UCSD-AML1 (cell line): ENCODE results near the gene TAS2R3.
"Not testable (repeated sequence)": the region's sequence is repeated elsewhere in the genome, so short reads cannot be mapped to it uniquely, and the experiment has no call there.

ENCODE experiments used
- DNase-seq: peaks from one replicate; lab custom pipeline; 2025; ENCODE audit not compliant: unreplicated experiment; lab: John Stamatoyannopoulos, UW

TAS2R3 gene, protein sequence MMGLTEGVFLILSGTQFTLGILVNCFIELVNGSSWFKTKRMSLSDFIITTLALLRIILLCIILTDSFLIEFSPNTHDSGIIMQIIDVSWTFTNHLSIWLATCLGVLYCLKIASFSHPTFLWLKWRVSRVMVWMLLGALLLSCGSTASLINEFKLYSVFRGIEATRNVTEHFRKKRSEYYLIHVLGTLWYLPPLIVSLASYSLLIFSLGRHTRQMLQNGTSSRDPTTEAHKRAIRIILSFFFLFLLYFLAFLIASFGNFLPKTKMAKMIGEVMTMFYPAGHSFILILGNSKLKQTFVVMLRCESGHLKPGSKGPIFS

DNA sequence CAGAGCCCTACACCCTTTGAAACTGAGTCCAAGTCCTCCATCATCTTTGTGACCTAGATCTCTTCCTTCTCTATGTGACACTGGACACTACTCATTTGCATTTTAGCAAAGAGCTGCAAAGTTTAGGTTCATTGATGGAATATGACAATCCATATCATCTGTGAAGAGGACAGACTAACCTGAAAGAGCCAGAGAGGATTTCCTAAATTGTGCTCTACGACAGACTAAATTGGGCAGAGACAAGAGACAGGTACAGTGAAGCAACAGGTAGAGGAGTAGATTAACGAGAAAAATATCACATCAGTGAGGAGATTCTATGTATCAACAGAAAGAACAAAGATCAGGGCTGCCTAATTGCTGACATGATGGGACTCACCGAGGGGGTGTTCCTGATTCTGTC is at the start of gene TAS2R3:
TAS2R3 (plus strand) TSS at position 301 of the 400 bp plus-strand sequence; CDS start at position 363, 62 bp downstream.
- no peak for DNase-seq

DNA sequence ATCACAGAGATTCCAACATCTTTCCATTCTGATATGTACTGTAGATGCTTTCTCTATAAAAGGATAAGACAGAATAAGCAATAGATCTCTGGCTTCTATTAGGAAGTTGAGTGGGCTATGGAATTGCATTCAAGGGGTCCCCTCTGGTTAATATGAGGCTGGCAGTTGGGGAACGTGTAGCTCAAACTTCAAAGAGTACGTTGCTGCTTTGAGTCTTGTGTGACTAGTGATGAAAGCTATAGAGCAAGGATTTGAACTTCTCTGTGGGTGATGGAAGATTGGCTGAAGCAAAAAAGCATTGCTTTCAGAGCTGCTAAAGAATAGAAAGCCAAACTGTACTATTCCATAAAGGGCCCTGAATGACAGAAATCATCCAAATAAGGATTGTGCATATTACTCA is 49.3 kb upstream of the TAS2R3 start:
- DNase-seq: no peak

DNA sequence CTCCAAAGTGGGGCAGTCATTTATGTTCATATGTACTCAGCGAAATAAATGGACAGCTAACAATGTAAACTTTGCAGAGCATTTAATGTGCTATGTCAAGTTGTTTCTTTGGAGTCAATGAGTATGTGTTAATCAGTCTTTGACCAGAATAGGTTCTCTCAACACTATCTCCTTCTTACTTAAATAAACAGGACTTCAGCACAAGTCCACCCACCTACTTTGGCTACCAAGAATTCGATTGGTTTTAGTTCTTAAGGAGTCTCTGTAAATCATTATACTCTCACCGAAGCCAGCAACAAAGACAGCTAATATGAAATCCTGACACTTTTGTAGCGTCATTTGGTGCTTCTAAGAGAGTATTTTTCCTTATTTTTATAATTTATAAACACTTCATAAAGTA is 48.9 kb upstream of the TAS2R3 start:
- no peak for DNase-seq

DNA sequence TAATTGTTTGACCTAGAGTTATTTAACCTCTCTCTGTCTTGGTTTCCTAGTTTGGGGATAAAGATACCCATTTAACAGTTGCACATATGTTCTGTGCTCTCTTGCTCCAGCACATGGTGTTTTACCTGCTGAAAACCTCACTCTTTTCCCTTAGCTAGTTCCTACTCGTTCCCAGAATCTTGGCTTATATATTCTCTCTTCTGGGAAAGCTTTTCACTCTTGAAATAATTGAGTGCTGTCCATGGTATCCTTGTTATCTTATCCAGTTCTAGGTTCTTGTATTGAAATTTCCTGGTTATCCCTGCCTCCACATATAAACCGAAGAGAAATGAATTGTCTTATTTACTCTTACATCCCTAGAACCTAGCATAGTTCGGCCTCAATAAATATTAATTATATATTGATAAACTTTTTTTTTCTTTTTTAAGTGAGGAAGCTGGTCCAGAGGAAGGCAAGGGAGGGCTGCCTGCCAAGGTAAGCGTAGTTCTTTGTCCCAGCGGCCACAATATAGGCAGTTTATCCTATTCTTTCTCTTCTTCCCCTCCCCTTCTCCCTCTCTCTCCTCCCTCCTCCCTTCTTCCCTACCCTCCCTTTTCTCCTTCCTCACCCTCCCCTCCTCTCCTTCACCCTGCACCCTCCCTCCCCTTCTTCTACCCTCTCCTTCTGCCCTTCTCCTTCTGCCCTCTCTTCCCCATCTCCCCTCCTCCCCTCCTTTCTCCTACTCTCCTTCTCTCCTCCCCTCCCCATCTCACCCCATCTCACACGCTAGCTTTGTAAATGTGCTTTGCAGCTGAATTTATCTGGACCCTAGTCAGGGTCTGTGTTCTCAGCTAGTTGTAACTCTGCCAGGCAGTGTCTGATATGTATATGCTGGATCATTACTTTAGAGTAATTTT is 47.9 kb upstream of the TAS2R3 start:
- DNase-seq: no peak

DNA sequence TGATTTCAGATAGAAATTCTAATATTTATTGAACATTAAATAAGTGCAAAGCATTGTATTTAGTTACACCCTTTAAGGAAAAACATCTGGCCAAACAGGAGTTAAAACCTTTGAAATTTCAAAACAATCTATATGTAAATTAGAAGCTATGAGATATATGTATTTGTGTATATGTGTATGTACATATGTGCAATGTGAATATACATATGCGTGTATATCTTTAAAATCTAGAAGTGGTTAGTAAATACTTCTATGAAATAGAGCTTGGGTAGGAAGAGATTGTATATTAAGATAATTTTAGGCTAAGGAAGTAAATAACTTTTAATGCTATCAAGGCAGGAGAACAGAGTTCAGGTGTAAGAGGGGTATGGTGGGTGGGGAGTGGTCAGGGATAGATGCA is 46.4 kb upstream of the TAS2R3 start:
- DNase-seq: no peak

DNA sequence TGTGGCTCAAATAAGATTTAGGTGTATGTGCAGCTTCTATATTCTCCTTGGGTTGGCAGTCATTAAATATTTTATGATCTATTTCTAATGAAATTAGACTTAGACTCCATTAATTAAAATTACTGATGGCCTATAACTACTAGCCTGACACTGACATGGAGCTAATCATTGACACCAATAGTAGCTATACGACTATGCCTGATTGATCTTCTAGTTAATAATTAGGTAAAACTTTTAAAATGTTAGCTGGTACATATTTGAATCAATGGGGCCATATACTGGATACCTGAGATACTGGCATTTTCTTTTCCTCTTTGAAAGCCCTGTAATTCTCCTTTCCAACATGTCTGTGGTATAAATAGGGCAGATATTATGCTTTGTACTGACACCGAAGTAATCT is 41.4 kb upstream of the TAS2R3 start:
- DNase-seq: no peak

DNA sequence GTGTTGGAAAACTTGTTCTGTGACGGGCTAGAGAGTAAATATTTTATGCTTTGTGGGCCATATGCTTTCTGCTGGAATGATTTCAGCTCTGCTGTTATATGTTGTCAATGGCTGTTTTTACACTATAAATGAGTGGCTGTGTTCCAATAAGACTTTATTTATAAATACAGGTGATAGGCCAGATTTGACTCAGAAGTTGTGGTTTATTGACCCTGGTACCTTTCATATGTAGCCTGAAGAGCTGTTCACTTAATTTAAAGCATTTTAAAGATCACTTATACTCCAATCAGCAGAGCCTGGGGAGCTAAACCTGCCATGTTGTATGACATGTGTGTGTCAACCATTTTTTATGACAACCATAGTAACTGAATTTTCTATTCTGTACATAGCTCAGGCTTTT is 34.9 kb upstream of the TAS2R3 start:
- no peak for DNase-seq

DNA sequence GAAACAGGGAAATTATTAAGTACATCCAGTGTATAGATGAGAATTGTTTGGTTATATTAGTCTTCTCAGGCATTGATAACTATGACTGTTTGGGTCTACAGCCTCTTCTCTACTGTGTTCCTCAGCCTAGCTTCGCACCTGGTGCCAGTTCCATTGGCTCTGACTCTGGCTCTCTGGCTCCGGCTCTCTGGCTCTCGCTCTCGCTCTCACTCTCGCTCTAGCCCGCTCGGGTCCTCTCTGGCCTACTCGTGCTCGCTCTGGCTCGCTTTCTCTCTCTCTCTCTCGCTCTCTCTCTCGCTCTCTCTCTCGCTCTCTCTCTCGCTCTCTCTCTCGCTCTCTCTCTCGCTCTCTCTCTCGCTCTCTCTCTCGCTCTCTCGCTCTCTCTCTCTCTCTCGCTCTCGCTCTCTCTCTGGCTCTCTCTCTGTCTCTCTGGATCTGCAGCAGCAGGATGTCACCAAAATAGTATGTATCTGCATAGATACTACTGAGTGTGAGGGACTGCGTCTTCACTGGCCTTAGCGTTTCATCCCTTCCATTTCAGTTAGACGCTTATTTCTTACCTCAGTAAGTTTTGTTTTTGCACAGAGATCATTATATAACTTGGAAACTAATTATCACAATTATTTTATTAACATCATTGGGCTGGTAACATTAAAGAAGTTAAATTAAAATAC is 32.3 kb upstream of the TAS2R3 start:
- DNase-seq: no peak

DNA sequence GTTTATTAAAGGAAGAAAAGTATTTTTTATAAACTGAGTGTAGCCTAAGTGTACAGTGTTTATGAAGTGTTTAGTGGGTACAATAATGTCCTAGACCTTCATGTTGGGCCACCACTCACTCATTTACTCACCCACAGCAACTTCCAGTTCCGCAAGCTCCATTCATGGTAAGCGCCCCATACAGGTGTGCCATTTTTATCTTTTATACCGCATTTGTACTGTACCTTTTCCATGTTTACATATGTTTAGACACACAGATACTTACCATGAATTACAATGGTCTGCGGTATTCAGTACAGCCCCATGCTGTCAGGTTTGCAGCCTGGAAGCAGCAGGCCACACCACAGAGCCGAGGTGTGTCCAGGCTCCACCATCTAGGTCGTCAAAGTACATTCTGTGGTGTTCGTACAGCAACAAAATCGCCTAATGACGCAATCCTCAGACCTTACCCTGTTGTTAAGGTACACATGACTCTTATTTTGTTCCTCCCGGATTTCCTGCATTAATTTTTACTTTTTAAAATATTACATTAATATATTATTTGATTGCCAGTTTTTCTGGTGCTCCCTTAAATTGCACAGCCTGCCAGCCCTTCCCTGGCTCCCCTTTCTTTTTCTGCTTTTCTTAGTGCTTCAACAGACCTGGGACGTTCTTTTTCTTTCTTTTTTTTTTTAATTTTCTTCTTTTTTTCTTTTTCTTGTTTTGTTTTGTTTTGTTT is 26.6 kb upstream of the TAS2R3 start:
- peak; percentile 7 for DNase-seq

DNA sequence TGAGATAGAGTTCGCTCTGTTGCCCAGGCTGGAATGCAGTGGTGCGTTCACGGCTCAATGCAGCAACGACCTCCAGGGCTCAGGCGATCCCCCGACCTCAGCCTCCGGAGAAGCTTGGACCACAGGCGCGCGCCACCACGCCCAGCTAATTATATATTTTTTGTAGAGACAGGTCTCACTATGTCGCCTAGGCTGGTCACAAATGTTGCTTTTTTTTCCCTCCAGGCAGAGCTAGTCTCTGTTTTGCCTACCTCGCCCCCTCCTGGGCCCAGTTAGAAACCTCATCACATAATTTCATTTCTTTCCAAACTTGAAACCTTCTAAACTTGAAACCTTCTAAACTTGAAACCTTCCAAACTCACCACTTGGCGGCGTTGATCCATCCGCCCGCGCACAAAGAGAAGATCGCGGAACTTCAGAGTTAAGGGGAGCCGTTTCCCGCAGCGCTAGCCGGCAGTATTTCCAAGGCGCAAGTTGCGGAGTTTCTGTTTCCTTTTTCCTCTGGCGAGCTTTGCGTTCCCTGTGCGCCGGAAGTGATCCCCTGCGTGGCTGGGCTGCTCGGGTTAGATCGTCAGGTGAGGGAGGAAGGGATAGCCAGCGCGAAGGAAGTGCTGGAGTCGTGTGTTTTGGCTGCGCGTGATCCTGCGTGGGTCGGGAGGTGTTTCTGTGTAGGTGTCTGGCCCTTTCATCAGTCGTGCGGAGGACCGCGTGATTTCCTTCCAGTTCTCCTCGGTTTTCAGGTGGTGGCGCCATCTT is 25.9 kb upstream of the TAS2R3 start, which contains the start of gene SSBP1:
SSBP1 (plus strand) TSS at position 523 of the 756 bp plus-strand sequence. CDS start 809 bp downstream, outside the sequence.
- DNase-seq: peak; percentile 85

DNA sequence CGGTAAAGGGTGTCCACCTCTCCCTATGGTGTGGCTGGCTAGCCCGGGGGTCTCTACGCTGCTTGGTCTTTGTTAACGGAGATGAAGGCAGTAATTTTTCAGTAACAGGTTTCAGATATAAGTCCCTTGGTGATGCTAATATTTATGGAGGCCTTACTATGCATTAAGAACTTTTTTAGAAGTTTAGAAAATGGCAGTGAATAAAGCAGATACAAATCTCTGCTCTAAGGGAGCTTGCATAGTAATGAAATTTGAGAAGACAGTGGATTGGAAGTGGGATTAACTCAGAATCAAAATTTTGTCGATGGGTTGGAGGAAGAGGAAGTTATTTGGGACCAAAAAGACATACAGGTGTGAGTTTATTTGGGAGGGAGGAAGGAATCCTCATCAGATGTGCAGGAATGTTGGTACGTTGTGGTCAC is 25.3 kb upstream of the TAS2R3 start:
- DNase-seq: no peak

DNA sequence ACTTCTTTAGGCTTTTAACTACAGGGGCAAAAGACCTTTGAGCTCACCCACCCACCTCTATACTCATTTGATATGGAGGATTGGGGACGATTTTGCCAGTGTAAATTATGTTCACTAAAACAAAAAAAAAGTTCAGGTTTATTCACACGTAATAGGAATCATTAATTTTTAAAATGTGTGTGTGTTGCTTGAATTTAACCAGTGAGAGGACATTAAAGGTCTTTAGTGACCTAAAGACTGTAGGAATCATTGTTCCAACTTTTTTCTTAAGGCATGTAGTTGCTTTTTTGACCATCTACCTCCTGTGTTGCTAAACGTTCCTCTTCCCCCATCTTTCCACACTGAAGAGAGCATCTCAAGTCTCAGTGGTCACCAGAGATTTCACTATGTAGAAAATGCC is 24.6 kb upstream of the TAS2R3 start:
- DNase-seq: no peak

DNA sequence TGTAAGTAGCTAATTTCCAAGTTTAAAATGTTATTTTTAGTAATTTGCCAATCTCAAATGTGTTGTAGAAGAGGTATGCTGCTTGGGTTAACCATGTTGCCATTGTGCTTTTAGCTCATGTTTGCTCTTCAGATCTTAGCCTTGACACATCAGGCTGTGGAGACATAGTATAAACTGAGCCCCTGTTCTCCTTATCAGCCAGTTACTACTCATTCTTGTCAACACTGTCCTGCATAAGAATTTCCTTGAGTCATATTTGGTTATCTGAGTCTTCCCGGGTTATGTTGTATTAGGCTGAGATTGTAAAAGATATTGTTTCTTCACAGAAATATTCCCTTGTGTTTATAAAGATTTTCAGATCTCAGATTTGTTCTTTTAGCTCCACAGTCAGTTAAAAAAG is 21.7 kb upstream of the TAS2R3 start:
- DNase-seq: no peak

DNA sequence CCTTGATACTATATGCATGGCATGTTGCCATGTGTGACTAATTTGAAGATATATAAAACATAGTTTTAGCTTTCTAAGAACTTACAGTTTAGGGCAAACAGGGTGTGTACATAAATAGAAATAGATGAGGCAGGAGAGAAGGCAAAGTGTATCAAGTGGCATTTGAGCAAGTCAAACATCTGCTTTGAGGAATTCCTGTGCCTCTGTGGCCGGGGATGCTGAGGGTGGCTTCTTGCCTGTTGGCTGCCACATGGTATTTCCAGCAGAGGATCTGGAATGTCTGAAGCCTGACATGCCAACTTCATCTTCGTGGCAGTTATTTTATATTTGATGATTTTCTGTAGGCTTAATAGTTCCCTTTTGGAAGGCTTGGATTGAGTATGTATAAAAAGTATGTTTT is 19.8 kb upstream of the TAS2R3 start:
- DNase-seq: no peak

DNA sequence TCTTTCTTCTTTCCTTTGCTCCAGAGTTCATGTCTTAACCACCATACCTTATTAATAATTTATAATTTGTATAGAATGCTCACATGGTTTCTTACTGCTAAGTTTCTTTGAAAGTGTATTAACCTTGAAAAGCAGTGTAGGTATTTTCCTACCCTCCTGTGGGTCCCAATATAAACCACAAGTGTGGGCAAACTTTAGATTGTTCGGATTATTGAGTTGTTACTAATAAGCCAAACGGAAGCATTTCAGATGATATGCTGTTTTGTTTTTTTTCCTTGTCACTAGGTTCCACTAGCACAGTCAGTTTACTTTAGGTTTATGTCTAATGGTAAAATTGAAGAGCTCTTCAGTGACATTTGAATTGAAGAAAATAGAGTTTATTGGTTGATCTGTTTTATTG is 15.5 kb upstream of the TAS2R3 start:
- DNase-seq: no peak

DNA sequence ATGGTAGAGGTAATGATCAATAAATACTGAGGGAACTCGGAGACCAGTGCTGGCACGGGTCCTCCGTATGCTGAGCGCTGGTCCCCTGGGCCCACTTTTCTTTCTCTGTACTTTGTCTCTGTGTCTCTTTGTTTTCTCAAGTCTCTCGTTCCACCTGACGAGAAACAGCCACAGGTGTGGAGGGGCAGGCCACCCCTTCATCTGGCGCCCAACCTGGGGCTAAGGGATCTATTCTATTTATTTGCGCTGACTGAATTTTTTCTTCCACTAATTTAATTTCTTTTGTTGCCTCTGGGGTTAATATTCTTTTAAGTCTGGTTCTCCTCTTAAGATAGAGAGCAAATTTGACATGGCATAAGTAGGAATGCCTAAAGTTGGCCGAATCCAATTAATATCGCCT is 12.0 kb upstream of the TAS2R3 start:
- not testable (repeated sequence) for DNase-seq

DNA sequence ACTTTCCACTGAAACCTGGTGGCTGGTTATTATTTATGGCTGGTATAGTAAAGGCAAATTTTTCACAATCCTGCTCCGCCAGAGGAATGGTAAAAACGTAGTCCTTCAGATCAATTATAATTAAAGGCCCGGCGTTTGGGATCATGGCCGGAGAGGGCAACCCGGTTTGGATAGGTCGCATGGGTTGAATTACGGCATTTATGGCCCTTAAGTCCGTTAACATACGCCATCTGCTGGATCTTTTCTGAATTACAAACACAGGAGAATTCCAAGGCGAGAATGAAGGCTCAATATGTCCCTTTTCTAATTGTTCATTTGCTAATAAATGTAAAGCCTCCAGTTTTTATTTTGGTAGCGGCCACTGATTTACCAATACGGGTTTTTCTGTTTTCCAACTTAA is 11.3 kb upstream of the TAS2R3 start:
- no peak for DNase-seq

DNA sequence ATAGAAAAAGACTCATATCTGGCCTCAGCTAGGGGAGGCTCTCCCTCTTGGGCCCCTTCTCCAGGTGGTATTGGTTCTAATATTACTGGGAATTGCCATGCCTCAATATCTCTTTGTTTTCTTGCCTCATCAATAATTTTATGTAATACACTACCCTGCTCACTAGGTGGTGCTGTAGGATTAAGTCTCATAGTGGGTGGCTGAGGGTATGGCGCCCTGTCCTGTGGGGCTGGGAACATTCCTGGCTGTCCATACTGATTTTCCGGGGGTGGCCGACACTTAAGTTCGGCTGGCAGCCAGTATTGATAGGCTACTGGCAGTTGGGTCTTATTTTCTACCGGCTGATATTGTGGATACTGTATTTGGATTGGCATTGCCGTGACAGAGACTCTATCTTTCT is 9.0 kb upstream of the TAS2R3 start:
- peak; percentile 5 for DNase-seq

DNA sequence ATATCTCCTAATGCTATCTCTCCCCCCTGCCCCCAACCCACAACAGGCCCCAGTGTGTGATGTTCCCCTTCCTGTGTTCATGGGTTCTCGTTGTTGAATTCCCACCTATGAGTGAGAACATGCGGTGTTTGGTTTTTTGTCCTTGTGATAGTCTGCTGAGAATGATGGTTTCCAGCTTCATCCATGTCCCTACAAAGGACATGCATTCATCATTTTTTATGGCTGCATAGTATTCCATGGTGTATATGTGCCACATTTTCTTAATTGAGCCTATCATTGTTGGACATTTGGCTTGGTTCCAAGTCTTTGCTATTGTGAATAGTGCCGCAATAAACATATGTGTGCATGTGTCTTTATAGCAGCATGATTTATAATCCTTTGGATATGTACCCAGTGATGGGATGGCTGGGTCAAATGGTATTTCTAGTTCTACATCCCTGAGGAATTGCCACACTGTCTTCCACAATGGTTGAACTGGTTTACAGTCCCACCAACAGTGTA is 6.2 kb downstream of the TAS2R3 start:
- not testable (repeated sequence) for DNase-seq

DNA sequence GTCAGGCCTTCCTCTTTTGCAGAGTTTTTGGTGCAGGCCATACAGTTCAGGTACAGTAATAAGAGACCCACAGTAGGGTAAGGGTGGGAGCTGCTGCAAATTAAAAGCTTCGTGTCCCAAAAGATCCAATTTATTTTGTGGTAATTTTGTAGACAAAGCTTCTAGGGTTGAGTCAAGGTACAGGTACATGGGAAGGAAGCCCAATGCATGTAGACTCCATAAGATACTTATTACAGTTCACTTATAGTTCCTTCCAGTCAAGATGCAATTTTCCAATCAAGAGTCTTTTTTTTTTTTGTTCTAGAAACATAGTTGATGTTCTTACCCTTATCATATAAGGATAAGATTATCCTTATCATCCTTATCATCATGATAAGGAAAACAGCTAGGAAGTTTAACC is 12.5 kb downstream of the TAS2R3 start, which contains the start of gene TAS2R4:
TAS2R4 (plus strand) TSS at position 301 of the 400 bp plus-strand sequence. CDS start 1,815 bp downstream, outside the sequence.
- no peak for DNase-seq
